GM23338 (cell line): ENCODE measurements around the gene DCUN1D2. TPM values are rescaled to one million over a fixed set of nuclear protein-coding genes. Genes with fewer than 3 reads are reported as not detected.

Experiments
- ATAC-seq: fragments of 200-7000 bp; cut with Tn5 transposase; 3 replicates; pipeline ENCODE4 v1.9.1; 2020
- DNase-seq: peaks from one replicate; pipeline ENCODE4 v3.0.0-alpha.2; 2015; ENCODE audit warnings: low spot score
- H2AFZ ChIP-seq: fragments of 200-600 bp; sonication (generic); 2 replicates; pipeline ENCODE4 v1.8.0; 2016; ENCODE audit warnings: antibody characterized with exemption, mild to moderate bottlenecking, moderate library complexity
- H3F3A ChIP-seq: fragments of 200-600 bp; sonication (generic); replicated peaks from 2 replicates; pipeline ENCODE4 v1.8.0; 2017; ENCODE audit warnings: antibody characterized with exemption, mixed run types, low read depth
- H3K27ac ChIP-seq: fragments of 200-600 bp; sonication (generic); 2 replicates; pipeline ENCODE4 v1.6.1; 2016; ENCODE audit warnings: low read depth
- H3K27me3 ChIP-seq: fragments of 200-600 bp; sonication (generic); 2 replicates; pipeline ENCODE4 v1.8.0; 2016; ENCODE audit warnings: mild to moderate bottlenecking, mixed run types, moderate library complexity; ENCODE audit not compliant: insufficient read depth
- H3K36me3 ChIP-seq: fragments of 200-600 bp; sonication (generic); 2 replicates; pipeline ENCODE4 v1.8.0; 2016; ENCODE audit warnings: mild to moderate bottlenecking; ENCODE audit not compliant: insufficient read depth
- H3K4me1 ChIP-seq: fragments of 200-600 bp; sonication (generic); 2 replicates; pipeline ENCODE4 v1.8.0; 2016; ENCODE audit warnings: mild to moderate bottlenecking, moderate library complexity; ENCODE audit not compliant: insufficient read depth
- H3K4me2 ChIP-seq: fragments of 200-600 bp; sonication (generic); 2 replicates; pipeline ENCODE4 v1.7.1; 2017; ENCODE audit warnings: mixed run types
- H3K4me3 ChIP-seq: fragments of 200-600 bp; sonication (generic); 2 replicates; pipeline ENCODE4 v1.6.1; 2016; ENCODE audit warnings: mixed run types
- H3K79me2 ChIP-seq: fragments of 200-600 bp; sonication (generic); replicated peaks from 2 replicates; pipeline ENCODE4 v1.8.0; 2017; ENCODE audit warnings: mild to moderate bottlenecking; ENCODE audit not compliant: insufficient read depth
- H3K9me2 ChIP-seq: fragments of 200-600 bp; sonication (generic); 2 replicates; pipeline ENCODE4 v1.8.0; 2017; ENCODE audit not compliant: insufficient read depth
- H4K20me1 ChIP-seq: fragments of 200-600 bp; sonication (generic); replicated peaks from 2 replicates; pipeline ENCODE4 v1.8.0; 2017; ENCODE audit warnings: mild to moderate bottlenecking; ENCODE audit not compliant: insufficient read depth
- H3K27ac Mint-ChIP-seq: 2 replicates; pipeline ENCODE4 v1.8.0; 2020; ENCODE audit warnings: inconsistent platforms, mild to moderate bottlenecking, moderate library complexity, mixed read lengths
- H3K27me3 Mint-ChIP-seq: 3 replicates; pipeline ENCODE4 v1.8.0; 2022; ENCODE audit warnings: low read depth, mild to moderate bottlenecking, moderate library complexity, mixed read lengths, inconsistent platforms; ENCODE audit not compliant: insufficient read depth, poor library complexity
- H3K36me3 Mint-ChIP-seq: 3 replicates; pipeline ENCODE4 v1.8.0; 2021; ENCODE audit warnings: low read depth, mild to moderate bottlenecking, inconsistent platforms, moderate library complexity, mixed read lengths
- H3K4me1 Mint-ChIP-seq: 3 replicates; pipeline ENCODE4 v1.8.0; 2020; ENCODE audit warnings: mild to moderate bottlenecking, inconsistent platforms, mixed read lengths
- H3K4me3 Mint-ChIP-seq: 3 replicates; pipeline ENCODE4 v1.8.0; 2021; ENCODE audit warnings: moderate library complexity, mild to moderate bottlenecking, inconsistent platforms, mixed read lengths
- H3K9me3 Mint-ChIP-seq: 3 replicates; pipeline ENCODE4 v1.8.0; 2020; ENCODE audit warnings: moderate library complexity, mild to moderate bottlenecking, inconsistent platforms, mixed read lengths
- CREB1 ChIP-seq: fragments of 250-450 bp; sonication (Bioruptor Pico); IDR thresholded peaks from 2 replicates; pipeline ENCODE4 v1.5.0; 2020; ENCODE audit warnings: low read depth, mild to moderate bottlenecking, moderate library complexity
- CTCF ChIP-seq, 2 experiments: fragments of 200-600 bp in 1 of 2; sonication (generic) in 1 of 2; conservative IDR thresholded peaks; 2 replicates each; pipeline versions ENCODE4 v1.5.1 to v1.6.1; 2016 to 2017; ENCODE audit warnings: antibody characterized with exemption in 2 of 2, low read depth in 2 of 2, mild to moderate bottlenecking in 2 of 2, moderate library complexity in 1 of 2
- ETS1 ChIP-seq: IDR thresholded peaks from 2 replicates; pipeline ENCODE4 v1.6.1; 2016; ENCODE audit warnings: antibody characterized with exemption
- EZH2phosphoT487 ChIP-seq: fragments of 200-600 bp; sonication (generic); IDR thresholded peaks from one replicate; pipeline ENCODE4 v1.8.1; 2018; ENCODE audit warnings: antibody characterized with exemption; ENCODE audit not compliant: unreplicated experiment
- NANOG ChIP-seq: IDR thresholded peaks from 2 replicates; pipeline ENCODE4 v1.6.1; 2016; ENCODE audit warnings: antibody characterized with exemption, borderline replicate concordance
- REST ChIP-seq: IDR thresholded peaks from one replicate; pipeline ENCODE4 v1.6.1; 2018; ENCODE audit warnings: antibody characterized with exemption; ENCODE audit not compliant: unreplicated experiment
- STAT1 ChIP-seq: IDR thresholded peaks from one replicate; pipeline ENCODE4 v1.6.1; 2016; ENCODE audit warnings: antibody characterized with exemption; ENCODE audit not compliant: unreplicated experiment
- ZNF114 ChIP-seq: fragments of 250-450 bp; sonication (Bioruptor Pico); IDR thresholded peaks from 2 replicates; pipeline ENCODE4 v1.5.0; 2020; ENCODE audit warnings: mild to moderate bottlenecking, moderate library complexity
- ZNF462 ChIP-seq: fragments of 250-450 bp; sonication (Bioruptor Pico); IDR thresholded peaks from 2 replicates; pipeline ENCODE4 v1.5.0; 2020; ENCODE audit warnings: mild to moderate bottlenecking, moderate library complexity
- polyA plus RNA-seq: library from polyadenylated mRNA; unstranded; fragments of >200 nt; fragmentation: Nextera tagmentation; extraction: Ambion mirVana; gene quantifications from 2 replicates; pipeline ENCODE4 v1.2.1, GENCODE V29; 2016
- total RNA-seq: library from RNA; depleted of rRNA; stranded (reverse); fragments of >200 nt; shearing (Covaris generic); gene quantifications from 2 replicates; pipeline ENCODE4 v1.2.3, GENCODE V29; 2014

The DCUN1D2 gene
- total and polyA plus RNA-seq, 2 experiments from 2014 or later, result 12.3 to 38.0 TPM

GRCh38 chr13:113414335-113414734, 76.2 kb downstream of the DCUN1D2 start (continued):
- TF ChIP-seq REST, result no peak
- TF ChIP-seq CTCF (conservative IDR thresholded peaks at IDR 0.05; ENCODE audit: low read depth in 2 of 2), result no peak
- no peak for TF ChIP-seq EZH2phosphoT487
- TF ChIP-seq STAT1, result no peak
- no peak for TF ChIP-seq CREB1 (CRISPR knock-in tag)
- no peak for TF ChIP-seq ETS1
- TF ChIP-seq ZNF114 (CRISPR knock-in tag), result no peak

GRCh38 chr13:113413898-113414282, 76.6 kb downstream of the DCUN1D2 start:
- H3K4me2 ChIP-seq, result no peak overlapping the region
- H3K27me3 ChIP-seq, result no peaks in the 10 kb centered on the region
- Mint-ChIP-seq H3K4me1 (no peaks in the 10 kb centered on the region; the same call in 1 of the 3 replicates), H3K36me3 (no peaks in the 10 kb centered on the region), H3K9me3 (peaks cover 3% of the 10 kb centered on the region; the same call in 2 of the 3 replicates), H3K27me3 (peaks cover 20% of the 10 kb centered on the region), H3K4me3 (no peak overlapping the region), H3K27ac (no peak overlapping the region)
- H3K9me2 ChIP-seq, result no peaks in the 10 kb centered on the region
- no peaks in the 10 kb centered on the region for H3K36me3 ChIP-seq
- no peak for DNase-seq
- 0 out of 2 replicates have a peak overlapping the region, but pooled peaks have one; percentile 32 for H2AFZ ChIP-seq
- no peak for ATAC-seq
- H3K4me1 ChIP-seq, result no peaks in the 10 kb centered on the region
- H3F3A ChIP-seq, result peaks cover 8% of the 10 kb centered on the region; the same call in 1 of the 2 replicates
- H4K20me1 ChIP-seq, result no peaks in the 10 kb centered on the region
- no peak overlapping the region for H3K4me3 ChIP-seq
- H3K79me2 ChIP-seq, result no peaks in the 10 kb centered on the region
- no peak overlapping the region for H3K27ac ChIP-seq
- TF ChIP-seq CTCF (conservative IDR thresholded peaks at IDR 0.05; ENCODE audit: low read depth in 2 of 2) (no peak), NANOG (no peak), STAT1 (no peak), EZH2phosphoT487 (no peak), CREB1 (CRISPR knock-in tag) (no peak), ZNF462 (no peak)
